ENCODE measurements around the gene NSMF.

- TF ChIP-seq EZH2 (IDR thresholded peaks at IDR 0.05): no peak
- TF ChIP-seq POLR2AphosphoS5 (IDR thresholded peaks at IDR 0.05; ENCODE audit: borderline replicate concordance, low read depth, low read length): no peak
Measured at GRCh38 chr9:137435980-137436760, 23.0 kb downstream of the NSMF start.

Data from SK-N-MC (cell line).